Muscle layer of colon (tissue), 2 donors: ENCODE results near the gene COL6A6.
"Not testable (repeated sequence)": the region's sequence is repeated elsewhere in the genome, so short reads cannot be mapped to it uniquely, and the experiment has no call there.

ENCODE experiments used
- H3K27ac ChIP-seq: one replicate; pipeline ENCODE4 v1.7.0; 2013; ENCODE audit warnings: low read depth, mild to moderate bottlenecking, low read length, moderate library complexity
- H3K27me3 ChIP-seq, 2 donors: one replicate each; pipeline ENCODE4 v1.7.0; 2013; ENCODE audit warnings: low read length in 2 of 2, mild to moderate bottlenecking in 2 of 2; ENCODE audit not compliant: insufficient read depth in 2 of 2, control insufficient read depth in 1 of 2
- H3K36me3 ChIP-seq: one replicate; pipeline ENCODE4 v1.7.0; 2013; ENCODE audit warnings: mild to moderate bottlenecking, low read length; ENCODE audit not compliant: insufficient read depth
- H3K4me1 ChIP-seq: one replicate; pipeline ENCODE4 v1.7.0; 2013; ENCODE audit warnings: mild to moderate bottlenecking, low read length; ENCODE audit not compliant: insufficient read depth
- H3K4me3 ChIP-seq, 2 donors: one replicate each; pipeline ENCODE4 v1.7.0; 2013; ENCODE audit warnings: low read length in 2 of 2, low read depth in 1 of 2, mild to moderate bottlenecking in 1 of 2, moderate library complexity in 1 of 2
- H3K9ac ChIP-seq: one replicate; pipeline ENCODE4 v1.7.0; 2013; ENCODE audit warnings: low read length
- H3K9me3 ChIP-seq: one replicate; pipeline ENCODE4 v1.7.0; 2013; ENCODE audit warnings: mild to moderate bottlenecking, low read length
- donor health status: abdominal sarcoma.
- donor health status: Adenocarcinoma of cecum.

COL6A6 gene

DNA sequence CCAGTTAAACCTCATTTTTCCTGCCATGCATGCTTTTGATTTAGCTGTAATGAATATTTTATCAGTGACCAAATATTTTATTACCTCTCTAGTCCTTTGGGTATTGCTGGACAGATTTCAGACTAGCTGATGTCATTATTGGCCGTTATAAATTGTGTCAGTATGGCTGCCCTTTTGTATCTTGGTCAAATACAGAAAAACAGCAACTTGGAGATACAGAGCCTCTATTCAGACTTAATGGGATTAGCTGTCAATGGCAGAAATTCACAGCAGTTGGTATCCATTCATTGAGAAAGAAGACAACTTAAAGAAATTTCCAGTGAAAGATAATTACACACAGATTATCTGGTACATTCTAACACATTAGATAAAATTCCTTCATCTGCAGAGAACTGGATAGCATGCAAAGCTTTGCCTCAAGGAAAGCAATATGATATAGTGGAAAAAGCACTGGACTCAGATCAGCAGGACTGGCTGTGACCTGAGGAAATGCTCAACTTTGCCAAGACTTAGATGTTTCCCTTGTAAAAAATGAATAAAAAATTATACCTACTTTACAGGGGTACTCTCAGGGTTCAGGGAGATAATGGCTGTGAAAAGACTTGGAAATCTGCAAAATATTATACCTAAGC, 20.8 kb downstream of the COL6A6 start:
- H3K4me3 ChIP-seq: no peak overlapping the region
- H3K9me3 ChIP-seq: no peaks in the 10 kb centered on the region
- no peaks in the 10 kb centered on the region for H3K27me3 ChIP-seq
- H3K36me3 ChIP-seq: no peaks in the 10 kb centered on the region
- H3K9ac ChIP-seq: no peak overlapping the region
- H3K4me1 ChIP-seq: no peaks in the 10 kb centered on the region
- H3K27ac ChIP-seq: no peak overlapping the region

DNA sequence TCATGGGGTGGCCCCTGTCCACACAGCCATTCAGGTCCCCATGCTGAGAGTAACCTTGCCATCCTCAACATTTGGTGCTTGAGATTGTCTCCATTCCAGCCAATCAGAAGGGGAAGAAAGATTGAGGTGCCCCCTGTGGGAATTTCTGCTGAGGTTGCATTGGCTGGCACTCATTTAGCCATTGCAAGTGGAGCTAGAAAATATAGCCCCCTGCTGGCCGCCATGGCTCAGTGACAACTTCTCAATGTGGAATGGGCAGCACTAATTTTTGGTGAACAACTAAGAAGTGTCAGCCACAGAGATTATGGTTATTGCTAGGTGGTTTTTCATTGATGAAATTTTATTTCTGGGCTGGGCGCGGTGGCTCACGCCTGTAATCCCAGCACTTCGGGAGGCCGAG, 22.0 kb downstream of the COL6A6 start:
- no peak overlapping the region for H3K9ac ChIP-seq
- H3K36me3 ChIP-seq: no peaks in the 10 kb centered on the region
- no peak overlapping the region for H3K4me3 ChIP-seq
- H3K27me3 ChIP-seq: no peaks in the 10 kb centered on the region
- no peak overlapping the region for H3K27ac ChIP-seq
- H3K4me1 ChIP-seq: no peaks in the 10 kb centered on the region
- no peaks in the 10 kb centered on the region for H3K9me3 ChIP-seq

DNA sequence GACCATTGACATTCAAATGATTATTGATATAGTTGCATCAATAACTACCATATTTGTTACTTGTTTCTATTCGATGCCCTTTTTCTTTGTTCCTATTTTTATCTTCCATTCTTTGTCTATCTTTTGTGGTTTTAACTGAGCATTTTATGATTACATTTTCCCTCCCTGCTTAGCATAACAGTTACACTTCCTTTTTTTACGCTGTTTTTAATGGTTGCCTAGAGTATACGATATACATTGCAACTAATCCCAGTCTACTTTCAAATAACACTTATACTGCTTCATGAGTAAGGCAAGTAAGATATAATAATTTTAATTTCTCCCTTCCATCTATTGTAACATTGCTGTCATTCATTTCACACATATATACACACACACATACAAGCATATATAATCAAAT, 26.3 kb downstream of the COL6A6 start:
- Histone ChIP-seq H3K27ac (no peak overlapping the region), H3K36me3 (no peaks in the 10 kb centered on the region), H3K9me3 (no peaks in the 10 kb centered on the region), H3K4me1 (peaks cover 3% of the 10 kb centered on the region), H3K4me3 (no peak overlapping the region), H3K9ac (no peak overlapping the region), H3K27me3 (no peaks in the 10 kb centered on the region)

DNA sequence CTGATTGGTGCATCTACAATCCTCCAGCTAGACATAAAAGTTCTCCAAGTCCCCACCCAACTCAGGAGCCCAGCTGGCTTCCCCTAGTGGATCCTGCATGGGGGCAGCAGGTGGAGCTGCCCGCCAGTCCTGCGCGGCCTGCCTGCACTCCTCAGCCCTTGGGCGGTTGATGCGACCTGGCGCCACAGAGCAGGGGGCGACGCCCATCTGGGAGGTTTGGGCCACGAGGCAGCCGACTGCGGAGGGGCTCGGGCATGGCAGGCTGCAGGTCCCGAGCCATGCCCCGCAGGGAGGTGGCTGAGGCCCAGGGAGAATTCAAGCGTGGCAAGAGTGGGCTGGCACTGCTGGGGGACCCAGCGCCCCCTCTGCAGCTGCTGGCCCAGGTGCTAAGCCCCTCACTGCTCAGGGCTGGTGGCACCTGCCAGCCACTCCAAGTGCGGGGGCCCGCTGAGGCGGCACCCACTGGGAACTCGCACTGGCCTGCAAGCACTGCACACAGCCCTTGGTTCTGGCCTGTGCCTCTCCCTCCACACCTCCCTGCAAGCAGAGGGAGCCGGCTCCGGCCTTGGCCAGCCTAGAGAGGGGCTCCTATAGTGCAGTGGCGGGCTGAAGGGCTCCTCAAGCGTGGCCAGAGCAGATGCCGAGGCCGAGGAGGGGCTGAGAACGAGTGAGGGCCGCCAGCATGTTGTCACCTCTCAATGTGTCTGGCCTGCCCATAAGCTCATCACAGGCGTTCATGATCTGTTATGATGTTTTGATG, 30.1 kb downstream of the COL6A6 start:
- H3K9me3 ChIP-seq: no peaks in the 10 kb centered on the region
- no peak overlapping the region for H3K4me3 ChIP-seq
- no peaks in the 10 kb centered on the region for H3K27me3 ChIP-seq
- no peak overlapping the region for H3K27ac ChIP-seq
- peaks cover 8% of the 10 kb centered on the region for H3K4me1 ChIP-seq
- H3K9ac ChIP-seq: no peak overlapping the region
- H3K36me3 ChIP-seq: no peaks in the 10 kb centered on the region

DNA sequence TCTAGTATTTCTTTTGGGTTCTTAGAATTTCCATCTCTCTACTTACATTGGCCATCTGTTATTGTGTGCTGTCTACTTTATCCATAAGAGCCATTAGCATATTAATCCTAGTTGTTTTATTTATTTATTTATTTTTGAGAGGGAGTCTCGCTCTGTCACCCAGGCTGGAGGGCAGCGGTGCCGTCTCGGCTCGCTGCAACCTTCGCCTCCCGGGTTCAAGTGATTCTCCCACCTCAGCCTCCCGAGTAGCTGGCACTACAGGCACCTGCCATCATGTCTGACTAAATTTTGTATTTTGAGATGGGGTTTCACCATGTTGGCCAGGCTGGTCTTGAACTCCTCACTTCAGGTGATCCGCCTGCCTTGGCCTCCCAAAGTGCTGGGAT, 30.7 kb downstream of the COL6A6 start:
- not testable (repeated sequence) for H3K4me1 ChIP-seq, H3K9ac ChIP-seq, H3K27me3 ChIP-seq, H3K4me3 ChIP-seq, H3K36me3 ChIP-seq, H3K9me3 ChIP-seq, H3K27ac ChIP-seq

DNA sequence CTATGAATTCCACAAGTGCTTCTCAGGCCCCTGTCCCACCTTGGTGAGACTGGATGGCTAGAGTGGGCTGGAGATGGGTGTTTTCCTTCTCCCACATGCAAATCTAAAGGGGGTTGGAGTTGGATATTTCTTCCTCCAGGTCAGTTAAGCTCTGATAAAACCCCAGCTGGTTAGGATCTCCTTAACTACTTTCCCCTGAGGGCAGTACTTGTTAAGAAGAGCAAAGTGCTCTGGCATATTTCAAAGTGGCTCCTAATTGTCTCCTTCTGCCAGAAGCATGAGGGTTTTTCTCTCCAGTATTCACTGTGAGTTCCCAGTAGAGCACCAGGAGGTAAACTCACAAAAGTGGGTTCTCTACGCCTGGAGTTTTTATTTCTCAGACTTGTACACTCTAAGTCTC, 31.4 kb downstream of the COL6A6 start:
- no peak overlapping the region for H3K9ac ChIP-seq

DNA sequence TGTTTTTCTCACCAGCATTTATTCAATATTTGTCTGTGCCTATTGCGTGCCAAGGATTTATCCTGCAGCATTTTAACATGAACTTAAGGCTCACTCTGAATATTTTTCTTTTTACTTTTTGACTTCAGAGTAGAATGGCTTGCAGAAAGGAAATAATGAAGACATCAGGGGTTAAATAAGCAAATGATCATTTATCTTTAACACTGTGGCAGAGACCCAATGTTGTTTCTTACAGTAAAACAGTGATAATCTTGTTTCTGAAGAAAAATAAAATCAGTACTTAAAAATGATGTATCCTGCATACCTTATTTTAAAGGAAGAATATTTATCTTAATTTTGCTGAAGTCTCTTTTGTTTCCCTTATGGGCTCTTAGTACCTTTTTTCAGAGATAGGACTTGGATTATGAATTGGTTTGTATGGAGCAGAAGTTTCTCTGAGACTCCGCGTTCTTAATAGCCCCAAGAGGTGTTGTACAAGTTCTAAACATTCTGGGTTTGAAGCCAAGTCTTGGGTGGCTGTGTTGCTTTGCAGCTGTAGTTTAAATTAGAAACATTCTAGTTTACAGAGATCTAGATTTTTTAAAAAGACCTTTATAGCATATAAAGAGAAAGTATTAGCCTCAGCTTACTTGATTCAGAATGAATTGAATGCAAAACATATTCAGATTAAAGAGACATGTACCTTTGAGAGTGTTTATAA, 40.5 kb downstream of the COL6A6 start:
- Histone ChIP-seq H3K4me1 (no peaks in the 10 kb centered on the region), H3K9me3 (no peaks in the 10 kb centered on the region), H3K4me3 (no peak overlapping the region), H3K27me3 (no peaks in the 10 kb centered on the region), H3K9ac (no peak overlapping the region), H3K27ac (no peak overlapping the region), H3K36me3 (no peaks in the 10 kb centered on the region)

More for the DNA sequence above, 31.4 kb downstream of the COL6A6 start:
- Histone ChIP-seq H3K4me1 (peaks cover 8% of the 10 kb centered on the region), H3K27me3 (no peaks in the 10 kb centered on the region), H3K36me3 (no peaks in the 10 kb centered on the region), H3K9me3 (no peaks in the 10 kb centered on the region), H3K4me3 (no peak overlapping the region), H3K27ac (no peak overlapping the region)

DNA sequence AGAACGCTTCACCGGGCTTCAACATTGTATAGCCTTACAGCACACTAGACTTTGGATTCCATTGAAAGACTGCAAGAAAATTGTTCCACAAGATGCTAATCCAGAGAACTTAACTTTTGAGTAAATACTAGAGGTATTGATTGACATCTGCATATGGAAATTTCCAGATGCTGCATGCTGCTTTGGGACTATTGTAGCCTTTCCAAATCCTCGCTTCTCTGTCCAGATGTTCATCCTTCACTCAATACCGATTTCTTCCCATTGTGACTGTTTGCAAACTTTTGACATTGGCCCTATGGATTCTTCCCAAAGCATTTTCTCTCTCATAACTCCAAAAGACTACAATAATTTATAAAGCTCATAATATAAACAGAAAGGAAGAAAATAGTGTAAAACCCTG, 41.4 kb downstream of the COL6A6 start:
- Histone ChIP-seq H3K9me3 (no peaks in the 10 kb centered on the region), H3K36me3 (no peaks in the 10 kb centered on the region), H3K4me3 (no peak overlapping the region), H3K27ac (no peak overlapping the region), H3K9ac (no peak overlapping the region), H3K4me1 (no peaks in the 10 kb centered on the region), H3K27me3 (no peaks in the 10 kb centered on the region)

DNA sequence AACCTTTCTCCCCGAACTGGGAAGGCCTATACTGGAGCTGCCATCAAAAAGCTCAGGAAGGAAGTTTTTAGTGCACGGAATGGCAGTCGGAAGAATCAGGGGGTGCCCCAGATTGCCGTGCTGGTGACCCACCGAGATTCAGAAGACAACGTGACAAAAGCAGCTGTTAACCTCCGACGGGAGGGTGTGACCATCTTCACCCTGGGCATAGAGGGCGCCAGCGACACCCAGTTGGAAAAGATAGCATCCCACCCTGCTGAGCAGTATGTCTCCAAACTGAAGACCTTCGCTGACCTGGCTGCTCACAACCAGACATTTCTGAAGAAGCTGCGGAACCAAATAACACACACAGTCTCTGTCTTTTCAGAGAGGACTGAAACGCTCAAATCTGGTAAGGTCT, 48.2 kb downstream of the COL6A6 start:
- Histone ChIP-seq H3K9ac (no peak overlapping the region), H3K27me3 (no peaks in the 10 kb centered on the region), H3K36me3 (no peaks in the 10 kb centered on the region), H3K9me3 (no peaks in the 10 kb centered on the region), H3K4me1 (no peaks in the 10 kb centered on the region), H3K27ac (no peak overlapping the region), H3K4me3 (no peak overlapping the region)
